ENCODE measurements around the gene RAI1. TPM values are rescaled to one million over a fixed set of nuclear protein-coding genes. Genes with fewer than 3 reads are reported as not detected.

RAI1 gene
- total and polyA plus RNA-seq, 10 of the 15 experiments (the other 5 are each of a cell fraction or from before 2014, with no cell fraction given), result 0.66 to 37.7 (median 6.0) TPM

DNA sequence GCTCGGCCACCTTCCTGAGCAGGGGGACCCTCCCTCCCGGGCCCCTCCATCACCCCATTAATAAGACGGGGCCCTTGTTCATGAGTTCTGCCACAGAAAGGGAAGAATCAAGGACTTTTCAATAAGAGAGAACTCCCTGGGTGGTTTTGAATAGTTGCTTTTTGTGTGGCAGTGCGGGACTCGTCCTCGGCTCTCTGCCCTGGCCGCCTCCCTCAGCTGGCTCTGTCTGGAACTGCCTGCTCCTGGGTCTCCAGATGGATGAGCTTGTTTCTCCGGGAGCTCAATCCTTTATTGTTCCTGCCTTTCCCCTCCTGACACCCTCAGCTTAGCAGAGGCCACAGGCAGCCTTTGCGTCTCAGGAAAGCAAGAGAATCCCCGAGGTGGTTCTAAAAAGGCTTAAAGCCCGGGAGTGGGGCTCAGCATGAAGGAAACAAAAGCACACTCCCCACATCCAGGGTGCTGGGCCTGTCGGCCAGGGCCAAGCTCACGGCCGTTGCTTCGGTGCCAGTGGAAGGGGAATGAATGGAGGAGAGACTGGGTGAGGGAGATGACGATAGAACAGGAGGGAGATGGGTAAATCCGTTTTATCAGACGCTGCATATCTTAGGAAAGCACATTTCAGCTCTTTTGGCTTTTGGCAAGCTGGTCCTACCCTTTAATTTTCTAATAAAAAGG is 60.2 kb downstream of the RAI1 start:
- 84% methylated on average over 18 of the region's 18 CpGs for WGBS (ENCODE audit: insufficient coverage, insufficient replicate concordance, low lambda C conversion rate, missing lambda C conversion rate)
- Histone ChIP-seq H3K27me3 (replicated peaks in 1 of 2; ENCODE audit: control insufficient read depth in 2 of 2, insufficient read depth in 2 of 2, low read length in 1 of 2) (no peaks in the 10 kb centered on the region), H3K79me2 (ENCODE audit: control insufficient read depth, insufficient read depth, low read length) (peaks cover 11% of the 10 kb centered on the region), H3K4me1 (ENCODE audit: control insufficient read depth, insufficient read depth, low read length) (peaks cover 12% of the 10 kb centered on the region), H3K4me2 (ENCODE audit: control insufficient read depth, insufficient read depth) (no peak overlapping the region), H2AFZ (ENCODE audit: control insufficient read depth, low read depth, low read length) (no peak overlapping the region), H3K9ac (ENCODE audit: control insufficient read depth, insufficient read depth, low read length) (no peak overlapping the region), H3K4me3 (no peak overlapping the region), H3K9me3 (replicated peaks; ENCODE audit: control insufficient read depth, insufficient read depth, low read length) (no peaks in the 10 kb centered on the region), H3K27ac (ENCODE audit: control insufficient read depth, insufficient read depth) (no peak overlapping the region), H4K20me1 (ENCODE audit: control insufficient read depth, insufficient read depth) (peaks cover 4% of the 10 kb centered on the region), H3K36me3 (ENCODE audit: control insufficient read depth in 2 of 2, insufficient read depth in 2 of 2, low read length in 1 of 2) (peaks cover 0 to 4% of the 10 kb centered on the region in 2 experiments; a peak in 2 of 4 replicates)
- in situ Hi-C loops (cut with MboI), result no loop called here
- FAIRE-seq (no peak), ATAC-seq (no peak), DNase-seq (ENCODE audit: low read depth, low spot score) (no peak)
- ChIA-PET RAD21 (ENCODE audit: unreplicated experiment) (interaction anchor here (0.9 kb wide), 2 partner anchors 21 to 60 kb away, joined by 3 read pairs; no protein-coding TSS in a partner anchor), POLR2A (no interaction called here), CTCF (no interaction called here), SMC1A (ENCODE audit: uncharacterized antibody, unreplicated experiment) (no interaction called here)
- intact Hi-C loops (cut with micrococcal nuclease; ENCODE audit: unreplicated experiment), result no loop called here
- TF ChIP-seq, protein P1, sequence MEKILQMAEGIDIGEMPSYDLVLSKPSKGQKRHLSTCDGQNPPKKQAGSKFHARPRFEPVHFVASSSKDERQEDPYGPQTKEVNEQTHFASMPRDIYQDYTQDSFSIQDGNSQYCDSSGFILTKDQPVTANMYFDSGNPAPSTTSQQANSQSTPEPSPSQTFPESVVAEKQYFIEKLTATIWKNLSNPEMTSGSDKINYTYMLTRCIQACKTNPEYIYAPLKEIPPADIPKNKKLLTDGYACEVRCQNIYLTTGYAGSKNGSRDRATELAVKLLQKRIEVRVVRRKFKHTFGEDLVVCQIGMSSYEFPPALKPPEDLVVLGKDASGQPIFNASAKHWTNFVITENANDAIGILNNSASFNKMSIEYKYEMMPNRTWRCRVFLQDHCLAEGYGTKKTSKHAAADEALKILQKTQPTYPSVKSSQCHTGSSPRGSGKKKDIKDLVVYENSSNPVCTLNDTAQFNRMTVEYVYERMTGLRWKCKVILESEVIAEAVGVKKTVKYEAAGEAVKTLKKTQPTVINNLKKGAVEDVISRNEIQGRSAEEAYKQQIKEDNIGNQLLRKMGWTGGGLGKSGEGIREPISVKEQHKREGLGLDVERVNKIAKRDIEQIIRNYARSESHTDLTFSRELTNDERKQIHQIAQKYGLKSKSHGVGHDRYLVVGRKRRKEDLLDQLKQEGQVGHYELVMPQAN (conservative IDR thresholded peaks at IDR 0.05), result no peak
- TF ChIP-seq, protein P2, sequence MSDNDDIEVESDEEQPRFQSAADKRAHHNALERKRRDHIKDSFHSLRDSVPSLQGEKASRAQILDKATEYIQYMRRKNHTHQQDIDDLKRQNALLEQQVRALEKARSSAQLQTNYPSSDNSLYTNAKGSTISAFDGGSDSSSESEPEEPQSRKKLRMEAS (IDR thresholded peaks at IDR 0.05; ENCODE audit: low read depth, low read length), result no peak
- TF ChIP-seq RB1 (IDR thresholded peaks at IDR 0.05; ENCODE audit: borderline replicate concordance) (no peak), EZH2 (IDR thresholded peaks at IDR 0.05; ENCODE audit: borderline replicate concordance, control insufficient read depth, low read depth, low read length) (no peak), TARDBP (IDR thresholded peaks at IDR 0.05; ENCODE audit: borderline replicate concordance) (no peak), MTA2 (IDR thresholded peaks at IDR 0.05; ENCODE audit: low read depth) (no peak), CEBPB (IDR thresholded peaks at IDR 0.05; ENCODE audit: borderline replicate concordance in 1 of 2, low read depth in 2 of 2, low read length in 2 of 2) (no peak), FOXK2 (IDR thresholded peaks at IDR 0.05) (no peak), KDM1A (IDR thresholded peaks at IDR 0.05; ENCODE audit: borderline replicate concordance) (no peak), ATF7 (IDR thresholded peaks at IDR 0.05; ENCODE audit: low read depth) (no peak), RUNX3 (IDR thresholded peaks at IDR 0.05; ENCODE audit: low read length) (no peak), SRF (IDR thresholded peaks at IDR 0.05; ENCODE audit: low read depth in 2 of 2, low read length in 2 of 2) (no peak), SIN3A (IDR thresholded peaks at IDR 0.05; ENCODE audit: low read depth, low read length) (no peak)
- TF ChIP-seq, protein P3, sequence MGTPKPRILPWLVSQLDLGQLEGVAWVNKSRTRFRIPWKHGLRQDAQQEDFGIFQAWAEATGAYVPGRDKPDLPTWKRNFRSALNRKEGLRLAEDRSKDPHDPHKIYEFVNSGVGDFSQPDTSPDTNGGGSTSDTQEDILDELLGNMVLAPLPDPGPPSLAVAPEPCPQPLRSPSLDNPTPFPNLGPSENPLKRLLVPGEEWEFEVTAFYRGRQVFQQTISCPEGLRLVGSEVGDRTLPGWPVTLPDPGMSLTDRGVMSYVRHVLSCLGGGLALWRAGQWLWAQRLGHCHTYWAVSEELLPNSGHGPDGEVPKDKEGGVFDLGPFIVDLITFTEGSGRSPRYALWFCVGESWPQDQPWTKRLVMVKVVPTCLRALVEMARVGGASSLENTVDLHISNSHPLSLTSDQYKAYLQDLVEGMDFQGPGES (IDR thresholded peaks at IDR 0.05), result no peak
- TF ChIP-seq, protein P4, sequence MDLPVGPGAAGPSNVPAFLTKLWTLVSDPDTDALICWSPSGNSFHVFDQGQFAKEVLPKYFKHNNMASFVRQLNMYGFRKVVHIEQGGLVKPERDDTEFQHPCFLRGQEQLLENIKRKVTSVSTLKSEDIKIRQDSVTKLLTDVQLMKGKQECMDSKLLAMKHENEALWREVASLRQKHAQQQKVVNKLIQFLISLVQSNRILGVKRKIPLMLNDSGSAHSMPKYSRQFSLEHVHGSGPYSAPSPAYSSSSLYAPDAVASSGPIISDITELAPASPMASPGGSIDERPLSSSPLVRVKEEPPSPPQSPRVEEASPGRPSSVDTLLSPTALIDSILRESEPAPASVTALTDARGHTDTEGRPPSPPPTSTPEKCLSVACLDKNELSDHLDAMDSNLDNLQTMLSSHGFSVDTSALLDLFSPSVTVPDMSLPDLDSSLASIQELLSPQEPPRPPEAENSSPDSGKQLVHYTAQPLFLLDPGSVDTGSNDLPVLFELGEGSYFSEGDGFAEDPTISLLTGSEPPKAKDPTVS (IDR thresholded peaks at IDR 0.05; ENCODE audit: low read depth, low read length), result no peak
- TF ChIP-seq, protein P5, sequence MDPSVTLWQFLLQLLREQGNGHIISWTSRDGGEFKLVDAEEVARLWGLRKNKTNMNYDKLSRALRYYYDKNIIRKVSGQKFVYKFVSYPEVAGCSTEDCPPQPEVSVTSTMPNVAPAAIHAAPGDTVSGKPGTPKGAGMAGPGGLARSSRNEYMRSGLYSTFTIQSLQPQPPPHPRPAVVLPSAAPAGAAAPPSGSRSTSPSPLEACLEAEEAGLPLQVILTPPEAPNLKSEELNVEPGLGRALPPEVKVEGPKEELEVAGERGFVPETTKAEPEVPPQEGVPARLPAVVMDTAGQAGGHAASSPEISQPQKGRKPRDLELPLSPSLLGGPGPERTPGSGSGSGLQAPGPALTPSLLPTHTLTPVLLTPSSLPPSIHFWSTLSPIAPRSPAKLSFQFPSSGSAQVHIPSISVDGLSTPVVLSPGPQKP (IDR thresholded peaks at IDR 0.05; ENCODE audit: low read depth, low read length), result no peak
- TF ChIP-seq, protein P6, sequence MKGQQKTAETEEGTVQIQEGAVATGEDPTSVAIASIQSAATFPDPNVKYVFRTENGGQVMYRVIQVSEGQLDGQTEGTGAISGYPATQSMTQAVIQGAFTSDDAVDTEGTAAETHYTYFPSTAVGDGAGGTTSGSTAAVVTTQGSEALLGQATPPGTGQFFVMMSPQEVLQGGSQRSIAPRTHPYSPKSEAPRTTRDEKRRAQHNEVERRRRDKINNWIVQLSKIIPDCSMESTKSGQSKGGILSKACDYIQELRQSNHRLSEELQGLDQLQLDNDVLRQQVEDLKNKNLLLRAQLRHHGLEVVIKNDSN (IDR thresholded peaks at IDR 0.05; ENCODE audit: borderline replicate concordance, extremely low read length, insufficient read depth, low read depth, low read length), result no peak
- no TSS peak for BruUV-seq (replicated peaks)
